Mesothelial cell of epicardium (in vitro differentiated cells): ENCODE measurements around the gene CD46. TPM values are rescaled to one million over a fixed set of nuclear protein-coding genes. Genes with fewer than 3 reads are reported as not detected.

Source experiments
- DNase-seq, 2 experiments: peaks; one replicate each; pipeline ENCODE4 v3.0.0; 2021; ENCODE audit warnings: low spot score in 2 of 2; ENCODE audit not compliant: unreplicated experiment in 2 of 2
- H3K27ac Mint-ChIP-seq: 2 replicates; pipeline ENCODE4 v1.8.0; 2021; ENCODE audit warnings: mixed read lengths
- H3K27me3 Mint-ChIP-seq: 2 replicates; pipeline ENCODE4 v1.8.0; 2021; ENCODE audit warnings: low read depth, mixed read lengths
- H3K36me3 Mint-ChIP-seq: 2 replicates; pipeline ENCODE4 v1.8.0; 2021; ENCODE audit warnings: mixed read lengths
- H3K4me1 Mint-ChIP-seq: 2 replicates; pipeline ENCODE4 v1.8.0; 2021; ENCODE audit warnings: mixed read lengths
- H3K4me3 Mint-ChIP-seq: 2 replicates; pipeline ENCODE4 v1.8.0; 2021; ENCODE audit warnings: mild to moderate bottlenecking, moderate library complexity, mixed read lengths
- H3K9me3 Mint-ChIP-seq: 2 replicates; pipeline ENCODE4 v1.8.0; 2021; ENCODE audit warnings: mixed read lengths
- CTCF ChIP-seq: fragments of 200-600 bp; sonication (generic); IDR thresholded peaks from one replicate; pipeline ENCODE4 v1.5.0; 2021; ENCODE audit warnings: antibody characterized with exemption; ENCODE audit not compliant: unreplicated experiment
- total RNA-seq: library from RNA; stranded (reverse); gene quantifications from 3 replicates; pipeline ENCODE4 v1.2.1, GENCODE V29; 2021

Gene CD46
- total RNA-seq, 1 donor from 2014 or later: 223 TPM

GRCh38 chr1:207839083-207839413 lies 87.2 kb downstream of the CD46 start:
- no peaks in the 10 kb centered on the region for H3K9me3 Mint-ChIP-seq
- H3K27ac Mint-ChIP-seq: no peak overlapping the region
- H3K4me1 Mint-ChIP-seq: no peaks in the 10 kb centered on the region
- no peaks in the 10 kb centered on the region for H3K27me3 Mint-ChIP-seq
- no peak overlapping the region for H3K4me3 Mint-ChIP-seq
- no peak for TF ChIP-seq CTCF
- H3K36me3 Mint-ChIP-seq: no peaks in the 10 kb centered on the region
- DNase-seq: no peak

- Mint-ChIP-seq H3K27ac (no peak overlapping the region), H3K4me1 (no peaks in the 10 kb centered on the region), H3K36me3 (no peaks in the 10 kb centered on the region), H3K4me3 (no peak overlapping the region), H3K27me3 (no peaks in the 10 kb centered on the region), H3K9me3 (no peaks in the 10 kb centered on the region)
- TF ChIP-seq CTCF: no peak
- DNase-seq: no peak
Measured at GRCh38 chr1:207840380-207840779, 88.5 kb downstream of the CD46 start.

- no peak for DNase-seq
- TF ChIP-seq CTCF: no peak
- H3K4me3 Mint-ChIP-seq: no peak overlapping the region
- no peaks in the 10 kb centered on the region for H3K4me1 Mint-ChIP-seq
- H3K36me3 Mint-ChIP-seq: no peaks in the 10 kb centered on the region
- H3K27me3 Mint-ChIP-seq: no peaks in the 10 kb centered on the region
- no peaks in the 10 kb centered on the region for H3K9me3 Mint-ChIP-seq
- H3K27ac Mint-ChIP-seq: no peak overlapping the region
Measured at GRCh38 chr1:207841293-207841692, 89.4 kb downstream of the CD46 start.

- DNase-seq: no peak
- no peak for TF ChIP-seq CTCF
- no peaks in the 10 kb centered on the region for H3K4me1 Mint-ChIP-seq
- no peak overlapping the region for H3K4me3 Mint-ChIP-seq
- H3K27me3 Mint-ChIP-seq: no peaks in the 10 kb centered on the region
- no peak overlapping the region for H3K27ac Mint-ChIP-seq
- no peaks in the 10 kb centered on the region for H3K36me3 Mint-ChIP-seq
- no peaks in the 10 kb centered on the region for H3K9me3 Mint-ChIP-seq
Measured at GRCh38 chr1:207841901-207842300, 90.0 kb downstream of the CD46 start.

GRCh38 chr1:207842506-207842905 lies 90.7 kb downstream of the CD46 start:
- TF ChIP-seq CTCF: no peak
- H3K27me3 Mint-ChIP-seq: no peaks in the 10 kb centered on the region
- DNase-seq: no peak
- H3K9me3 Mint-ChIP-seq: no peaks in the 10 kb centered on the region
- no peaks in the 10 kb centered on the region for H3K36me3 Mint-ChIP-seq
- no peak overlapping the region for H3K27ac Mint-ChIP-seq
- H3K4me3 Mint-ChIP-seq: no peak overlapping the region
- no peaks in the 10 kb centered on the region for H3K4me1 Mint-ChIP-seq

- no peaks in the 10 kb centered on the region for H3K36me3 Mint-ChIP-seq
- no peak for TF ChIP-seq CTCF
- no peaks in the 10 kb centered on the region for H3K9me3 Mint-ChIP-seq
- H3K4me3 Mint-ChIP-seq: no peak overlapping the region
- no peaks in the 10 kb centered on the region for H3K4me1 Mint-ChIP-seq
- no peaks in the 10 kb centered on the region for H3K27me3 Mint-ChIP-seq
- H3K27ac Mint-ChIP-seq: no peak overlapping the region
- no peak for DNase-seq
Measured at GRCh38 chr1:207844371-207844770, 92.5 kb downstream of the CD46 start.
